ENCODE results near the gene EMC6.

DNA sequence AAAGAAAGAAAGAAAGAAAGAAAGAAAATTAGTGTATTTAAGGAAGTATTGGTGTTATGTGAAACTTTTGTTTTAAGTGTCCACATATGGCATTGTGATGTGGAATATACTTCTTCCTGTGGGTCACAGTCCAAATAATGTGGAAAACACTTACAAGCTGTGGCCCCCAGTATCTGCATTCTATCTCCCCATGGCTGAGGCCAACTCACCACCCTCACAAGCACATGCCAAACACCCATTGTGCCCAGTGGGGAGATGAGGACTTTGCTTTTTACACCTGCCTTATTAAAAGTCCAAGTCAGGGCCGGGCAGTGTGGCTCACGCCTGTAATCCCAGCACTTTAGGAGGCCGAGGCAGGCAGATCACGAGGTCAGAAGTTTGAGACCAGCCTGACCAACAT, 31.3 kb downstream of the EMC6 start:
- TF ChIP-seq, protein P1, sequence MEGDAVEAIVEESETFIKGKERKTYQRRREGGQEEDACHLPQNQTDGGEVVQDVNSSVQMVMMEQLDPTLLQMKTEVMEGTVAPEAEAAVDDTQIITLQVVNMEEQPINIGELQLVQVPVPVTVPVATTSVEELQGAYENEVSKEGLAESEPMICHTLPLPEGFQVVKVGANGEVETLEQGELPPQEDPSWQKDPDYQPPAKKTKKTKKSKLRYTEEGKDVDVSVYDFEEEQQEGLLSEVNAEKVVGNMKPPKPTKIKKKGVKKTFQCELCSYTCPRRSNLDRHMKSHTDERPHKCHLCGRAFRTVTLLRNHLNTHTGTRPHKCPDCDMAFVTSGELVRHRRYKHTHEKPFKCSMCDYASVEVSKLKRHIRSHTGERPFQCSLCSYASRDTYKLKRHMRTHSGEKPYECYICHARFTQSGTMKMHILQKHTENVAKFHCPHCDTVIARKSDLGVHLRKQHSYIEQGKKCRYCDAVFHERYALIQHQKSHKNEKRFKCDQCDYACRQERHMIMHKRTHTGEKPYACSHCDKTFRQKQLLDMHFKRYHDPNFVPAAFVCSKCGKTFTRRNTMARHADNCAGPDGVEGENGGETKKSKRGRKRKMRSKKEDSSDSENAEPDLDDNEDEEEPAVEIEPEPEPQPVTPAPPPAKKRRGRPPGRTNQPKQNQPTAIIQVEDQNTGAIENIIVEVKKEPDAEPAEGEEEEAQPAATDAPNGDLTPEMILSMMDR (IDR thresholded peaks at IDR 0.05): no peak
- TF ChIP-seq POLR2A (IDR thresholded peaks at IDR 0.05): no peak
